ENCODE data around the gene HOOK1.

DNA sequence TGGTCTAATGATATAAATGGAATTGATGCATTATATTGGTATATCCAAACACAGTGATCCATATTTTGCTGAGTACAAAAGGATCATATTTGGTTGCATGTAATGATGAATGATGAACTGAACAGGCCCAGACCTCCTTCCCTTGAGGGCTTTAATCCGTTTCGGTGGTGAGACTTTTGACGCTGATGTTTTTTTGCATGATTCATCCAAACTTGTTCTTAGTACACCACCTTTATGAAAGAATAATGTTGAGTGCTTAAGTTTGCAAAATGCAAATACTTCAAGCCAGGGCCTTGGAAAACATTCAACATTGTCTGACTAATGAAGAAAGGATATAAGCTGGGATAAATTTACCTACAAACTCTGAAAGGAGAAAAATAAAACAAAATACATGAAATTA lies 19.2 kb downstream of the HOOK1 start:
- TF ChIP-seq, protein P1, sequence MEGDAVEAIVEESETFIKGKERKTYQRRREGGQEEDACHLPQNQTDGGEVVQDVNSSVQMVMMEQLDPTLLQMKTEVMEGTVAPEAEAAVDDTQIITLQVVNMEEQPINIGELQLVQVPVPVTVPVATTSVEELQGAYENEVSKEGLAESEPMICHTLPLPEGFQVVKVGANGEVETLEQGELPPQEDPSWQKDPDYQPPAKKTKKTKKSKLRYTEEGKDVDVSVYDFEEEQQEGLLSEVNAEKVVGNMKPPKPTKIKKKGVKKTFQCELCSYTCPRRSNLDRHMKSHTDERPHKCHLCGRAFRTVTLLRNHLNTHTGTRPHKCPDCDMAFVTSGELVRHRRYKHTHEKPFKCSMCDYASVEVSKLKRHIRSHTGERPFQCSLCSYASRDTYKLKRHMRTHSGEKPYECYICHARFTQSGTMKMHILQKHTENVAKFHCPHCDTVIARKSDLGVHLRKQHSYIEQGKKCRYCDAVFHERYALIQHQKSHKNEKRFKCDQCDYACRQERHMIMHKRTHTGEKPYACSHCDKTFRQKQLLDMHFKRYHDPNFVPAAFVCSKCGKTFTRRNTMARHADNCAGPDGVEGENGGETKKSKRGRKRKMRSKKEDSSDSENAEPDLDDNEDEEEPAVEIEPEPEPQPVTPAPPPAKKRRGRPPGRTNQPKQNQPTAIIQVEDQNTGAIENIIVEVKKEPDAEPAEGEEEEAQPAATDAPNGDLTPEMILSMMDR (conservative IDR thresholded peaks at IDR 0.05; ENCODE audit: low read depth in 2 of 2): no peak
- TF ChIP-seq POLR2AphosphoS5 (IDR thresholded peaks at IDR 0.05; ENCODE audit: low read depth): no peak
- TF ChIP-seq, protein P2, sequence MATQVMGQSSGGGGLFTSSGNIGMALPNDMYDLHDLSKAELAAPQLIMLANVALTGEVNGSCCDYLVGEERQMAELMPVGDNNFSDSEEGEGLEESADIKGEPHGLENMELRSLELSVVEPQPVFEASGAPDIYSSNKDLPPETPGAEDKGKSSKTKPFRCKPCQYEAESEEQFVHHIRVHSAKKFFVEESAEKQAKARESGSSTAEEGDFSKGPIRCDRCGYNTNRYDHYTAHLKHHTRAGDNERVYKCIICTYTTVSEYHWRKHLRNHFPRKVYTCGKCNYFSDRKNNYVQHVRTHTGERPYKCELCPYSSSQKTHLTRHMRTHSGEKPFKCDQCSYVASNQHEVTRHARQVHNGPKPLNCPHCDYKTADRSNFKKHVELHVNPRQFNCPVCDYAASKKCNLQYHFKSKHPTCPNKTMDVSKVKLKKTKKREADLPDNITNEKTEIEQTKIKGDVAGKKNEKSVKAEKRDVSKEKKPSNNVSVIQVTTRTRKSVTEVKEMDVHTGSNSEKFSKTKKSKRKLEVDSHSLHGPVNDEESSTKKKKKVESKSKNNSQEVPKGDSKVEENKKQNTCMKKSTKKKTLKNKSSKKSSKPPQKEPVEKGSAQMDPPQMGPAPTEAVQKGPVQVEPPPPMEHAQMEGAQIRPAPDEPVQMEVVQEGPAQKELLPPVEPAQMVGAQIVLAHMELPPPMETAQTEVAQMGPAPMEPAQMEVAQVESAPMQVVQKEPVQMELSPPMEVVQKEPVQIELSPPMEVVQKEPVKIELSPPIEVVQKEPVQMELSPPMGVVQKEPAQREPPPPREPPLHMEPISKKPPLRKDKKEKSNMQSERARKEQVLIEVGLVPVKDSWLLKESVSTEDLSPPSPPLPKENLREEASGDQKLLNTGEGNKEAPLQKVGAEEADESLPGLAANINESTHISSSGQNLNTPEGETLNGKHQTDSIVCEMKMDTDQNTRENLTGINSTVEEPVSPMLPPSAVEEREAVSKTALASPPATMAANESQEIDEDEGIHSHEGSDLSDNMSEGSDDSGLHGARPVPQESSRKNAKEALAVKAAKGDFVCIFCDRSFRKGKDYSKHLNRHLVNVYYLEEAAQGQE (IDR thresholded peaks at IDR 0.05; ENCODE audit: unreplicated experiment): no peak
- no peak for TF ChIP-seq CREB1 (CRISPR knock-in tag; IDR thresholded peaks at IDR 0.05; ENCODE audit: low read depth)
- no peak for TF ChIP-seq EZH2 (IDR thresholded peaks at IDR 0.05; ENCODE audit: low read depth, unreplicated experiment)
- no peak for TF ChIP-seq JUNB (IDR thresholded peaks at IDR 0.05; ENCODE audit: unreplicated experiment)
- TF ChIP-seq NANOG (IDR thresholded peaks at IDR 0.05; ENCODE audit: borderline replicate concordance): no peak
- TF ChIP-seq EZH2phosphoT487 (IDR thresholded peaks at IDR 0.05; ENCODE audit: unreplicated experiment): no peak
- TF ChIP-seq, protein P3, sequence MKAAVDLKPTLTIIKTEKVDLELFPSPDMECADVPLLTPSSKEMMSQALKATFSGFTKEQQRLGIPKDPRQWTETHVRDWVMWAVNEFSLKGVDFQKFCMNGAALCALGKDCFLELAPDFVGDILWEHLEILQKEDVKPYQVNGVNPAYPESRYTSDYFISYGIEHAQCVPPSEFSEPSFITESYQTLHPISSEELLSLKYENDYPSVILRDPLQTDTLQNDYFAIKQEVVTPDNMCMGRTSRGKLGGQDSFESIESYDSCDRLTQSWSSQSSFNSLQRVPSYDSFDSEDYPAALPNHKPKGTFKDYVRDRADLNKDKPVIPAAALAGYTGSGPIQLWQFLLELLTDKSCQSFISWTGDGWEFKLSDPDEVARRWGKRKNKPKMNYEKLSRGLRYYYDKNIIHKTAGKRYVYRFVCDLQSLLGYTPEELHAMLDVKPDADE (IDR thresholded peaks at IDR 0.05): no peak
- TF ChIP-seq ZNF331 (CRISPR knock-in tag; IDR thresholded peaks at IDR 0.05; ENCODE audit: low read depth): no peak
- TF ChIP-seq ZNF114 (CRISPR knock-in tag; IDR thresholded peaks at IDR 0.05): no peak
- TF ChIP-seq STAT1 (IDR thresholded peaks at IDR 0.05; ENCODE audit: unreplicated experiment): no peak

All from GM23338 (cell line).